Smooth muscle cell (in vitro differentiated cells): ENCODE measurements around the gene LAMTOR4. TPM values are rescaled to one million over a fixed set of nuclear protein-coding genes. Genes with fewer than 3 reads are reported as not detected.

ENCODE experiments used
- DNase-seq: peaks from one replicate; lab custom pipeline; 2025; ENCODE audit not compliant: unreplicated experiment; lab: John Stamatoyannopoulos, UW
- H2AFZ ChIP-seq: fragments of 200-600 bp; sonication (generic); 2 replicates; pipeline ENCODE4 v1.6.0; 2016; ENCODE audit warnings: antibody characterized with exemption, low read depth, mild to moderate bottlenecking
- H3F3A ChIP-seq: fragments of 200-600 bp; sonication (generic); 2 replicates; pipeline ENCODE4 v1.6.0; 2017; ENCODE audit warnings: antibody characterized with exemption, low read depth
- H3K27ac ChIP-seq: fragments of 200-600 bp; sonication (generic); 2 replicates; pipeline ENCODE4 v1.5.1; 2016; ENCODE audit warnings: low read depth, mild to moderate bottlenecking
- H3K27me3 ChIP-seq: fragments of 200-600 bp; sonication (generic); 2 replicates; pipeline ENCODE4 v1.6.1; 2016; ENCODE audit warnings: low read depth, mild to moderate bottlenecking
- H3K36me3 ChIP-seq: fragments of 200-600 bp; sonication (generic); 2 replicates; pipeline ENCODE4 v1.5.1; 2016; ENCODE audit warnings: low read depth
- H3K4me1 ChIP-seq: fragments of 200-600 bp; sonication (generic); 2 replicates; pipeline ENCODE4 v1.5.1; 2016; ENCODE audit warnings: low read depth
- H3K4me2 ChIP-seq: fragments of 200-600 bp; sonication (generic); 2 replicates; pipeline ENCODE4 v1.6.0; 2016; ENCODE audit warnings: mild to moderate bottlenecking
- H3K4me3 ChIP-seq: fragments of 200-600 bp; sonication (generic); 2 replicates; pipeline ENCODE4 v1.5.1; 2016; ENCODE audit warnings: mild to moderate bottlenecking
- H3K79me2 ChIP-seq: fragments of 200-600 bp; sonication (generic); 2 replicates; pipeline ENCODE4 v1.6.0; 2016; ENCODE audit warnings: low read depth, mild to moderate bottlenecking
- H3K9ac ChIP-seq: fragments of 200-600 bp; sonication (generic); 2 replicates; pipeline ENCODE4 v1.6.0; 2016; ENCODE audit warnings: low read depth
- H3K9me3 ChIP-seq: fragments of 200-600 bp; sonication (generic); replicated peaks from 2 replicates; pipeline ENCODE4 v1.5.1; 2016; ENCODE audit warnings: low read depth
- H4K20me1 ChIP-seq: fragments of 200-600 bp; sonication (generic); 2 replicates; pipeline ENCODE4 v1.6.0; 2016; ENCODE audit warnings: low read depth
- CTCF ChIP-seq: fragments of 200-600 bp; sonication (generic); IDR thresholded peaks from 2 replicates; pipeline ENCODE4 v1.5.1; 2017; ENCODE audit warnings: borderline replicate concordance, mild to moderate bottlenecking, antibody characterized with exemption; ENCODE audit not compliant: insufficient read depth, poor library complexity, severe bottlenecking
- WGBS: methylation state at CpG from one replicate; pipeline ENCODE4 v1.1.7; 2016; ENCODE audit warnings: low lambda C conversion rate; 5-methylcytosine and 5-hydroxymethylcytosine counted together
- microRNA-seq: library from miRNA; unstranded; fragments of <30 nt; microRNA quantifications from one replicate; pipeline ENCODE4, GENCODE V29; 2016; ENCODE audit warnings: borderline number of aligned reads
- polyA plus RNA-seq: library from polyadenylated mRNA; unstranded; fragments of >200 nt; fragmentation: Nextera tagmentation; extraction: Ambion mirVana; gene quantifications from 2 replicates; pipeline ENCODE4 v1.2.1, GENCODE V29; 2016
- total RNA-seq: library from RNA; depleted of rRNA; stranded (reverse); fragments of >200 nt; gene quantifications from 2 replicates; pipeline ENCODE4 v1.2.3, GENCODE V29; 2014

Gene LAMTOR4
- total and polyA plus RNA-seq, 2 experiments from 2014 or later = 108 to 203 TPM

- Histone ChIP-seq H3K4me1 (no peaks in the 10 kb centered on the region), H3K4me3 (no peak overlapping the region), H3K36me3 (no peaks in the 10 kb centered on the region), H3K79me2 (no peaks in the 10 kb centered on the region), H3K4me2 (no peak overlapping the region), H3K27ac (no peak overlapping the region), H3F3A (no peaks in the 10 kb centered on the region), H4K20me1 (no peaks in the 10 kb centered on the region), H3K9ac (no peak overlapping the region), H3K9me3 (no peaks in the 10 kb centered on the region), H2AFZ (no peak overlapping the region), H3K27me3 (peaks cover 31% of the 10 kb centered on the region)
- TF ChIP-seq CTCF = no peak
- WGBS = 88% methylated on average over 11 of the region's 11 CpGs
- DNase-seq = no peak
Observed at GRCh38 chr7:100200693-100201092, 52.0 kb downstream of the LAMTOR4 start.

Small RNAs within 50 kb of the gene (microRNA-seq; reads per million reads assigned to microRNA genes)
- not detected for gene MIR4658

Other genes with a start within 250 kb of the LAMTOR4 start
- gene TRIM4, start 229.4 kb upstream of the LAMTOR4 start, total RNA-seq = not detected in 2 replicates
- gene TRIM4, start 229.4 kb upstream of the LAMTOR4 start, polyA plus RNA-seq = not detected in 2 replicates
- not detected in 2 replicates for gene GJC3, start 219.3 kb upstream of the LAMTOR4 start, total RNA-seq
- not detected in 2 replicates for gene GJC3, start 219.3 kb upstream of the LAMTOR4 start, polyA plus RNA-seq
- 0.94 and 4.5 TPM in 2 replicates for gene AZGP1, start 172.9 kb upstream of the LAMTOR4 start, total RNA-seq
- gene AZGP1, start 172.9 kb upstream of the LAMTOR4 start, polyA plus RNA-seq = not detected in 2 replicates
- gene ZKSCAN1, start 133.3 kb upstream of the LAMTOR4 start, total RNA-seq = 32.2 and 43.9 TPM in 2 replicates
- 25.4 and 26.0 TPM in 2 replicates for gene ZKSCAN1, start 133.3 kb upstream of the LAMTOR4 start, polyA plus RNA-seq
- gene ZSCAN21, start 99.1 kb upstream of the LAMTOR4 start, total RNA-seq = 11.3 and 12.1 TPM in 2 replicates
- gene ZSCAN21, start 99.1 kb upstream of the LAMTOR4 start, polyA plus RNA-seq = 15.3 and 17.5 TPM in 2 replicates
- 21.2 and 21.6 TPM in 2 replicates for gene ZNF3, start 67.2 kb upstream of the LAMTOR4 start, total RNA-seq
- 22.0 and 25.2 TPM in 2 replicates for gene ZNF3, start 67.2 kb upstream of the LAMTOR4 start, polyA plus RNA-seq
- gene COPS6, start 59.9 kb upstream of the LAMTOR4 start, total RNA-seq = 71.9 and 107 TPM in 2 replicates
- gene COPS6, start 59.9 kb upstream of the LAMTOR4 start, polyA plus RNA-seq = 251 and 259 TPM in 2 replicates
- 36.4 and 47.6 TPM in 2 replicates for gene MCM7, start 47.5 kb upstream of the LAMTOR4 start, total RNA-seq
- gene MCM7, start 47.5 kb upstream of the LAMTOR4 start, polyA plus RNA-seq = 56.9 and 59.7 TPM in 2 replicates
- gene AP4M1, start 47.3 kb upstream of the LAMTOR4 start, total RNA-seq = 10.1 and 18.0 TPM in 2 replicates
- gene AP4M1, start 47.3 kb upstream of the LAMTOR4 start, polyA plus RNA-seq = 16.9 and 17.7 TPM in 2 replicates
- 26.6 and 61.0 TPM in 2 replicates for gene TAF6, start 29.6 kb upstream of the LAMTOR4 start, total RNA-seq
- 78.0 and 83.9 TPM in 2 replicates for gene TAF6, start 29.6 kb upstream of the LAMTOR4 start, polyA plus RNA-seq
- gene CNPY4, start 29.3 kb upstream of the LAMTOR4 start, total RNA-seq = 22.6 and 26.6 TPM in 2 replicates
- 29.3 and 39.5 TPM in 2 replicates for gene CNPY4, start 29.3 kb upstream of the LAMTOR4 start, polyA plus RNA-seq
- gene MBLAC1, start 22.0 kb upstream of the LAMTOR4 start, total RNA-seq = 0.76 and 2.4 TPM in 2 replicates
- 2.3 and 3.1 TPM in 2 replicates for gene MBLAC1, start 22.0 kb upstream of the LAMTOR4 start, polyA plus RNA-seq
- gene TRAPPC14, start 9.8 kb downstream of the LAMTOR4 start, total RNA-seq = 4.4 and 7.0 TPM in 2 replicates
- 5.4 and 14.7 TPM in 2 replicates for gene TRAPPC14, start 9.8 kb downstream of the LAMTOR4 start, polyA plus RNA-seq
- gene GAL3ST4, start 19.7 kb downstream of the LAMTOR4 start, total RNA-seq = 4.8 and 6.5 TPM in 2 replicates
- gene GAL3ST4, start 19.7 kb downstream of the LAMTOR4 start, polyA plus RNA-seq = 7.2 and 7.4 TPM in 2 replicates
- gene GPC2, start 28.5 kb downstream of the LAMTOR4 start, total RNA-seq = 3.5 and 7.1 TPM in 2 replicates
- gene GPC2, start 28.5 kb downstream of the LAMTOR4 start, polyA plus RNA-seq = 3.2 and 8.5 TPM in 2 replicates
- gene STAG3, start 29.0 kb downstream of the LAMTOR4 start, total RNA-seq = 0.04 and 0.85 TPM in 2 replicates
- 0.96 and 1.3 TPM in 2 replicates for gene STAG3, start 29.0 kb downstream of the LAMTOR4 start, polyA plus RNA-seq
- gene PVRIG, start 71.0 kb downstream of the LAMTOR4 start, total RNA-seq = not detected in 2 replicates
- gene PVRIG, start 71.0 kb downstream of the LAMTOR4 start, polyA plus RNA-seq = 0.41 TPM in 1 of 2 replicates, not detected in the other
- gene SPDYE3, start 158.8 kb downstream of the LAMTOR4 start, total RNA-seq = not detected in 2 replicates
- gene SPDYE3, start 158.8 kb downstream of the LAMTOR4 start, polyA plus RNA-seq = 1.8 and 3.4 TPM in 2 replicates
- 12.0 TPM in 2 replicates for gene PILRB, start 209.2 kb downstream of the LAMTOR4 start, total RNA-seq
- 10.1 and 14.5 TPM in 2 replicates for gene PILRB, start 209.2 kb downstream of the LAMTOR4 start, polyA plus RNA-seq
- 1.3 and 1.4 TPM in 2 replicates for gene PILRA, start 224.6 kb downstream of the LAMTOR4 start, total RNA-seq
- gene PILRA, start 224.6 kb downstream of the LAMTOR4 start, polyA plus RNA-seq = 1.8 and 2.0 TPM in 2 replicates